ENCODE data around the gene NCAPD3. TPM values are rescaled to one million over a fixed set of nuclear protein-coding genes. Genes with fewer than 3 reads are reported as not detected.

Gene NCAPD3
- total and polyA plus RNA-seq, 9 of the 15 experiments (the other 6 are each of a cell fraction or from before 2014, with no cell fraction given) = 23.6 to 80.6 (median 58.6) TPM

DNA sequence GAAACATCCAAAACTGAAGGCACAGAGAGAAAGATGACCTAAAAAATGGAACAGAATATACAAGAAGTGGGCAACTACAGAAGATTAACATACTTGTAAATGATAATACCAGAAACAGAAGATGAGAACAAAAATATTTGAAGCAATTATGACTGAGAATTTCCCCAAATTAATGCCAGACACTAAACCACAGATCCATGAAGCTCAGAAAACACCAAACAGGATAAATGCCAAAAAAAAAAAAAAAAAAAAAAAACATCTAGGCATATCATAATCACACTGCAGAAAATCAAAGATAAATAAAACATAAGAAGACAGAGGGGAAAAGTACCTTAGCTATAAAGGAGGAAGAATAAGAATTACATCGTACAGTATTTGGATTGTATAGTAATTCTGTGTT lies 89.6 kb downstream of the NCAPD3 start:
- intact Hi-C loops (cut with micrococcal nuclease) = no loop called here
- in situ Hi-C loops (cut with MboI) = no loop called here
- H3K27me3 ChIP-seq (ENCODE audit: control insufficient read depth in 2 of 2, insufficient read depth in 2 of 2, low read length in 2 of 2) = no peaks in the 10 kb centered on the region
- ATAC-seq (no peak), DNase-seq (ENCODE audit: extremely low read depth in 1 of 4, low spot score in 3 of 4) (no peak), FAIRE-seq (no peak)
- H3K9me1 ChIP-seq (ENCODE audit: control insufficient read depth, insufficient read depth, low read length) = no peaks in the 10 kb centered on the region
- H3K4me3 ChIP-seq = no peak overlapping the region
- H3K79me2 ChIP-seq (ENCODE audit: control insufficient read depth, insufficient read depth, low read length) = no peaks in the 10 kb centered on the region
- H3K27ac ChIP-seq (ENCODE audit: extremely low read depth, low read depth, low read length) = no peak overlapping the region
- no peak overlapping the region for H3K4me2 ChIP-seq (ENCODE audit: insufficient read depth, low read length)
- CTCF ChIA-PET (ENCODE audit: low intra/inter-chr PET ratio) = no interaction called here
- WGBS (ENCODE audit: insufficient coverage, low coverage, missing lambda C conversion rate) = 0% methylated on average over 1 of the region's 1 CpG
- H2AFZ ChIP-seq (ENCODE audit: low read depth, low read length) = no peak overlapping the region
- no peaks in the 10 kb centered on the region for H3K36me3 ChIP-seq (ENCODE audit: control insufficient read depth, insufficient read depth, low read length)
- TF ChIP-seq HMGN3 (IDR thresholded peaks at IDR 0.05; ENCODE audit: borderline replicate concordance, extremely low read depth, insufficient read length, low read depth, low read length) = no peak
- BruUV-seq (replicated peaks) = no TSS peak
- POLR2A ChIA-PET = no interaction called here
- H4K20me1 ChIP-seq (replicated peaks; ENCODE audit: control insufficient read depth, insufficient read depth, low read length) = no peaks in the 10 kb centered on the region
- no peaks in the 10 kb centered on the region for H3K4me1 ChIP-seq (replicated peaks in 1 of 2; ENCODE audit: control insufficient read depth in 2 of 2, insufficient read depth in 2 of 2, low read length in 2 of 2)
- no peaks in the 10 kb centered on the region for H3K9me3 ChIP-seq (replicated peaks; ENCODE audit: control insufficient read depth, insufficient read depth, low read depth, low read length)
- H3K9ac ChIP-seq (ENCODE audit: insufficient read depth in 1 of 2, low read depth in 2 of 2, low read length in 2 of 2) = no peak overlapping the region

- no peak for FAIRE-seq
- BruUV-seq (replicated peaks) = no TSS peak
- Histone ChIP-seq H3K27me3 (ENCODE audit: control insufficient read depth in 2 of 2, insufficient read depth in 2 of 2, low read length in 2 of 2) (no peaks in the 10 kb centered on the region), H4K20me1 (replicated peaks; ENCODE audit: control insufficient read depth, insufficient read depth, low read length) (no peaks in the 10 kb centered on the region), H3K9me1 (ENCODE audit: control insufficient read depth, insufficient read depth, low read length) (no peaks in the 10 kb centered on the region), H2AFZ (ENCODE audit: low read depth, low read length) (no peak overlapping the region), H3K27ac (ENCODE audit: extremely low read depth, low read depth, low read length) (no peak overlapping the region), H3K4me1 (replicated peaks in 1 of 2; ENCODE audit: control insufficient read depth in 2 of 2, insufficient read depth in 2 of 2, low read length in 2 of 2) (no peaks in the 10 kb centered on the region), H3K9ac (ENCODE audit: insufficient read depth in 1 of 2, low read depth in 2 of 2, low read length in 2 of 2) (no peak overlapping the region), H3K4me2 (ENCODE audit: insufficient read depth, low read length) (no peak overlapping the region), H3K79me2 (ENCODE audit: control insufficient read depth, insufficient read depth, low read length) (no peaks in the 10 kb centered on the region), H3K9me3 (replicated peaks; ENCODE audit: control insufficient read depth, insufficient read depth, low read depth, low read length) (no peaks in the 10 kb centered on the region), H3K4me3 (no peak overlapping the region), H3K36me3 (ENCODE audit: control insufficient read depth, insufficient read depth, low read length) (no peaks in the 10 kb centered on the region)
- ATAC-seq = no peak
- in situ Hi-C loops (cut with MboI) (no loop called here), intact Hi-C loops (cut with micrococcal nuclease) (no loop called here)
- CTCF ChIA-PET (ENCODE audit: low intra/inter-chr PET ratio) = no interaction called here
- no peak for DNase-seq (ENCODE audit: extremely low read depth in 1 of 4, low spot score in 3 of 4)
- POLR2A ChIA-PET = no interaction called here
- no peak for TF ChIP-seq THRB (CRISPR knock-in tag; conservative IDR thresholded peaks at IDR 0.05)
- no peak for TF ChIP-seq BRF1 (IDR thresholded peaks at IDR 0.05; ENCODE audit: borderline replicate concordance, extremely low read depth, insufficient read length)
- no peak for TF ChIP-seq PRPF4 (IDR thresholded peaks at IDR 0.05; ENCODE audit: insufficient read depth, low read depth, low read length, poor library complexity, severe bottlenecking)
- TF ChIP-seq SP1 (CRISPR knock-in tag; IDR thresholded peaks at IDR 0.05) = no peak
- TF ChIP-seq SMARCB1 (IDR thresholded peaks at IDR 0.05; ENCODE audit: insufficient read length, low read depth) = no peak
- no peak for TF ChIP-seq ZNF280A (IDR thresholded peaks at IDR 0.05; ENCODE audit: low read depth, partially characterized antibody)
These were observed 91.0 kb downstream of the NCAPD3 start for GRCh38 chr11:134132808-134133207.
